ENCODE results near the gene ELF5. TPM values are rescaled to one million over a fixed set of nuclear protein-coding genes. Genes with fewer than 3 reads are reported as not detected.

Gene ELF5
- total and polyA plus RNA-seq, 2 of the 13 experiments (the other 11 are each of a cell fraction or from before 2014, with no cell fraction given) = 0.51 to 2.6 TPM

DNA sequence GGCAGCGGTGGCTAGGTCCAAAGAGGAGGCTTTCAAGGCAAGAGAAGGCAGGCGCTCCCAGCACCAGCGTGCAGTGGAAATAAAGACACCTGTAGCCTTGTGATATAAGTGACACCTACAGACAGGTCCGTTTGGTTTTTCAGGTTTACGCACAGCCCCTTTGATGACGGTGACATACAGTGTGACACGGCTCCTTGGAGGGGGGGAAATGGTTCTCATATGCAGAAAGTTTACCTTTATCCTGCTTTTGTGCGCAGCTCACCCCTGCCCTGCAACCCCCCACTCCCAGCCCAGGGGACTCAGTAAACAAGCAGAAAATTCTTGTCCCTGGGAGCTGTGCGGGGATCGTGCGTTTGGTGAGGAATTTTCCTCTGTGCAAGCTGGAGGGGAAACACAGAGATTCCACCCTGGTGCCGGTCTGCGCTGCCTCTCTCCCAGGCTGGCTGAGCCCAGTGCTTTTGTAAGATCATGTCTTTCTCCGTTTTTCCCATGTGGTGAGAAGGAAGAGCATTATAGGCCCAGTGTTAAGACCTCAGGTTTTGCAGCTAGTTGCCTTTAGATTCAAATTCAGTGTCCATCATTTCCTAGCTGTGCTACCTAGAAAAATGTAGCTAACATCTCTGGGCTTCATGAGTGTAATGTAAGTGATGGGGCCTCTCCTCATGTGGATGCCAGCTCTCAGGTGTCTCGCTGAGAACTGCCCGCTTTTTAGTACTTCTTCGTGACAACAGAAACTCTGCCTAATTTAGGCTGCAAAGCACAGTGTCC is at the start of gene ELF5 (continued):
- TF ChIP-seq, protein P1, sequence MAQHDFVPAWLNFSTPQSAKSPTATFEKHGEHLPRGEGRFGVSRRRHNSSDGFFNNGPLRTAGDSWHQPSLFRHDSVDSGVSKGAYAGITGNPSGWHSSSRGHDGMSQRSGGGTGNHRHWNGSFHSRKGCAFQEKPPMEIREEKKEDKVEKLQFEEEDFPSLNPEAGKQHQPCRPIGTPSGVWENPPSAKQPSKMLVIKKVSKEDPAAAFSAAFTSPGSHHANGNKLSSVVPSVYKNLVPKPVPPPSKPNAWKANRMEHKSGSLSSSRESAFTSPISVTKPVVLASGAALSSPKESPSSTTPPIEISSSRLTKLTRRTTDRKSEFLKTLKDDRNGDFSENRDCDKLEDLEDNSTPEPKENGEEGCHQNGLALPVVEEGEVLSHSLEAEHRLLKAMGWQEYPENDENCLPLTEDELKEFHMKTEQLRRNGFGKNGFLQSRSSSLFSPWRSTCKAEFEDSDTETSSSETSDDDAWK (CRISPR knock-in tag; IDR thresholded peaks at IDR 0.05) = no peak
- TF ChIP-seq, protein P2, sequence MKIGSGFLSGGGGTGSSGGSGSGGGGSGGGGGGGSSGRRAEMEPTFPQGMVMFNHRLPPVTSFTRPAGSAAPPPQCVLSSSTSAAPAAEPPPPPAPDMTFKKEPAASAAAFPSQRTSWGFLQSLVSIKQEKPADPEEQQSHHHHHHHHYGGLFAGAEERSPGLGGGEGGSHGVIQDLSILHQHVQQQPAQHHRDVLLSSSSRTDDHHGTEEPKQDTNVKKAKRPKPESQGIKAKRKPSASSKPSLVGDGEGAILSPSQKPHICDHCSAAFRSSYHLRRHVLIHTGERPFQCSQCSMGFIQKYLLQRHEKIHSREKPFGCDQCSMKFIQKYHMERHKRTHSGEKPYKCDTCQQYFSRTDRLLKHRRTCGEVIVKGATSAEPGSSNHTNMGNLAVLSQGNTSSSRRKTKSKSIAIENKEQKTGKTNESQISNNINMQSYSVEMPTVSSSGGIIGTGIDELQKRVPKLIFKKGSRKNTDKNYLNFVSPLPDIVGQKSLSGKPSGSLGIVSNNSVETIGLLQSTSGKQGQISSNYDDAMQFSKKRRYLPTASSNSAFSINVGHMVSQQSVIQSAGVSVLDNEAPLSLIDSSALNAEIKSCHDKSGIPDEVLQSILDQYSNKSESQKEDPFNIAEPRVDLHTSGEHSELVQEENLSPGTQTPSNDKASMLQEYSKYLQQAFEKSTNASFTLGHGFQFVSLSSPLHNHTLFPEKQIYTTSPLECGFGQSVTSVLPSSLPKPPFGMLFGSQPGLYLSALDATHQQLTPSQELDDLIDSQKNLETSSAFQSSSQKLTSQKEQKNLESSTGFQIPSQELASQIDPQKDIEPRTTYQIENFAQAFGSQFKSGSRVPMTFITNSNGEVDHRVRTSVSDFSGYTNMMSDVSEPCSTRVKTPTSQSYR (CRISPR knock-in tag; IDR thresholded peaks at IDR 0.05; ENCODE audit: borderline replicate concordance) = peak; percentile 29; the same call in 1 of the 2 replicates
- no peak for TF ChIP-seq NAIF1 (CRISPR knock-in tag; IDR thresholded peaks at IDR 0.05; ENCODE audit: borderline replicate concordance)
- TF ChIP-seq FOXA3 (CRISPR knock-in tag; IDR thresholded peaks at IDR 0.05) = 0 out of 2 replicates have a peak, but pooled peaks have one; percentile 16
- no peak for TF ChIP-seq ZNF264 (CRISPR knock-in tag; IDR thresholded peaks at IDR 0.05)
- TF ChIP-seq JUN (CRISPR knock-in tag; IDR thresholded peaks at IDR 0.05) = no peak
- no peak for TF ChIP-seq YEATS4 (CRISPR knock-in tag; IDR thresholded peaks at IDR 0.05; ENCODE audit: borderline replicate concordance)
- TF ChIP-seq ZNF441 (CRISPR knock-in tag; IDR thresholded peaks at IDR 0.05; ENCODE audit: borderline replicate concordance) = no peak
- peak; percentile 72 for TF ChIP-seq ZNF768 (CRISPR knock-in tag; IDR thresholded peaks at IDR 0.05)
- no peak for TF ChIP-seq RFXAP (CRISPR knock-in tag; IDR thresholded peaks at IDR 0.05; ENCODE audit: borderline replicate concordance)
- no peak for TF ChIP-seq GFI1 (CRISPR knock-in tag; IDR thresholded peaks at IDR 0.05; ENCODE audit: borderline replicate concordance)
- no peak for TF ChIP-seq ELF1 (CRISPR knock-in tag; IDR thresholded peaks at IDR 0.05)
- TF ChIP-seq, protein P3, sequence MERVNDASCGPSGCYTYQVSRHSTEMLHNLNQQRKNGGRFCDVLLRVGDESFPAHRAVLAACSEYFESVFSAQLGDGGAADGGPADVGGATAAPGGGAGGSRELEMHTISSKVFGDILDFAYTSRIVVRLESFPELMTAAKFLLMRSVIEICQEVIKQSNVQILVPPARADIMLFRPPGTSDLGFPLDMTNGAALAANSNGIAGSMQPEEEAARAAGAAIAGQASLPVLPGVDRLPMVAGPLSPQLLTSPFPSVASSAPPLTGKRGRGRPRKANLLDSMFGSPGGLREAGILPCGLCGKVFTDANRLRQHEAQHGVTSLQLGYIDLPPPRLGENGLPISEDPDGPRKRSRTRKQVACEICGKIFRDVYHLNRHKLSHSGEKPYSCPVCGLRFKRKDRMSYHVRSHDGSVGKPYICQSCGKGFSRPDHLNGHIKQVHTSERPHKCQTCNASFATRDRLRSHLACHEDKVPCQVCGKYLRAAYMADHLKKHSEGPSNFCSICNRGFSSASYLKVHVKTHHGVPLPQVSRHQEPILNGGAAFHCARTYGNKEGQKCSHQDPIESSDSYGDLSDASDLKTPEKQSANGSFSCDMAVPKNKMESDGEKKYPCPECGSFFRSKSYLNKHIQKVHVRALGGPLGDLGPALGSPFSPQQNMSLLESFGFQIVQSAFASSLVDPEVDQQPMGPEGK (CRISPR knock-in tag; IDR thresholded peaks at IDR 0.05) = peak; percentile 41; the same call in 1 of the 2 replicates
- TF ChIP-seq, protein P4, sequence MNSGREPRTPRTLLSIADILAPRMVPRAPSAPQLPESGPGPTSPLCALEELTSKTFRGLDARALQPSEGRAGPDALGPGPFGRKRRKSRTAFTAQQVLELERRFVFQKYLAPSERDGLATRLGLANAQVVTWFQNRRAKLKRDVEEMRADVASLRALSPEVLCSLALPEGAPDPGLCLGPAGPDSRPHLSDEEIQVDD (CRISPR knock-in tag; IDR thresholded peaks at IDR 0.05; ENCODE audit: borderline replicate concordance) = no peak
- no peak for TF ChIP-seq ZNF550 (CRISPR knock-in tag; IDR thresholded peaks at IDR 0.05; ENCODE audit: borderline replicate concordance)
- TF ChIP-seq ONECUT2 (CRISPR knock-in tag; IDR thresholded peaks at IDR 0.05) = no peak
- TF ChIP-seq, protein P5, sequence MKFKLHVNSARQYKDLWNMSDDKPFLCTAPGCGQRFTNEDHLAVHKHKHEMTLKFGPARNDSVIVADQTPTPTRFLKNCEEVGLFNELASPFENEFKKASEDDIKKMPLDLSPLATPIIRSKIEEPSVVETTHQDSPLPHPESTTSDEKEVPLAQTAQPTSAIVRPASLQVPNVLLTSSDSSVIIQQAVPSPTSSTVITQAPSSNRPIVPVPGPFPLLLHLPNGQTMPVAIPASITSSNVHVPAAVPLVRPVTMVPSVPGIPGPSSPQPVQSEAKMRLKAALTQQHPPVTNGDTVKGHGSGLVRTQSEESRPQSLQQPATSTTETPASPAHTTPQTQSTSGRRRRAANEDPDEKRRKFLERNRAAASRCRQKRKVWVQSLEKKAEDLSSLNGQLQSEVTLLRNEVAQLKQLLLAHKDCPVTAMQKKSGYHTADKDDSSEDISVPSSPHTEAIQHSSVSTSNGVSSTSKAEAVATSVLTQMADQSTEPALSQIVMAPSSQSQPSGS (CRISPR knock-in tag; IDR thresholded peaks at IDR 0.05) = no peak

All from HepG2 (cell line).